Panc1 (cell line): ENCODE data around the gene ADCY9. TPM values are rescaled to one million over a fixed set of nuclear protein-coding genes. Genes with fewer than 3 reads are reported as not detected.
"Not testable (repeated sequence)": the region's sequence is repeated elsewhere in the genome, so short reads cannot be mapped to it uniquely, and the experiment has no call there.

ENCODE experiments used
- ATAC-seq: fragments of 200-7000 bp; cut with Tn5 transposase; 2 replicates; pipeline ENCODE4 v1.9.1; 2020; ENCODE audit warnings: mild to moderate bottlenecking, moderate library complexity
- BruUV-seq: library from RNA; stranded (reverse); fragments of 400-500 nt; replicated peaks from 2 replicates; lab custom pipeline; 2021; lab: Mats Ljungman, UMichigan
- CTCF ChIA-PET: fragments of 300-600 bp; sonication (Branson Sonifier 250); formaldehyde crosslinking; loops from one replicate; lab custom pipeline; 2022; ENCODE audit warnings: antibody characterized with exemption; lab: Charles Lee
- POLR2A ChIA-PET: fragments of 300-600 bp; sonication (Branson Sonifier 250); formaldehyde crosslinking; loops from one replicate; lab custom pipeline; 2022; ENCODE audit warnings: antibody characterized with exemption; lab: Charles Lee
- DNase-seq: peaks from one replicate; pipeline ENCODE4 v3.0.0-alpha.2; 2010; ENCODE audit warnings: low read depth, low spot score
- H3K27ac ChIP-seq: 2 replicates; pipeline ENCODE4 v1.5.1; 2011; ENCODE audit warnings: mild to moderate bottlenecking, low read length, inconsistent platforms
- H3K27me3 ChIP-seq: fragments of 200-500 bp; sonication (Bioruptor generic); 2 replicates; pipeline ENCODE4 v1.6.0; 2014; ENCODE audit warnings: low read length, inconsistent platforms; ENCODE audit not compliant: control insufficient read depth, insufficient read depth
- H3K36me3 ChIP-seq: fragments of 200-500 bp; sonication (Bioruptor generic); 2 replicates; pipeline ENCODE4 v1.5.1; 2014; ENCODE audit warnings: inconsistent platforms, mild to moderate bottlenecking, low read length, moderate library complexity; ENCODE audit not compliant: control insufficient read depth, insufficient read depth
- H3K4me1 ChIP-seq: 2 replicates; pipeline ENCODE4 v1.5.1; 2011; ENCODE audit warnings: inconsistent platforms, mild to moderate bottlenecking, low read length, moderate library complexity; ENCODE audit not compliant: control insufficient read depth, insufficient read depth
- H3K4me3 ChIP-seq, 2 experiments: 2 replicates each; pipeline ENCODE4 v1.5.1; 2011 to 2012; ENCODE audit warnings: low read depth in 2 of 2, low read length in 2 of 2, mild to moderate bottlenecking in 2 of 2, inconsistent platforms in 1 of 2, moderate library complexity in 1 of 2
- H3K9me3 ChIP-seq: fragments of 200-500 bp; sonication (Bioruptor generic); 2 replicates; pipeline ENCODE4 v1.5.1; 2014; ENCODE audit warnings: low read depth, mild to moderate bottlenecking, inconsistent platforms, low read length, moderate library complexity; ENCODE audit not compliant: control insufficient read depth, insufficient read depth
- POLR2AphosphoS5 ChIP-seq: IDR thresholded peaks from 2 replicates; pipeline ENCODE4 v1.6.1; 2012; ENCODE audit warnings: mild to moderate bottlenecking, low read depth, low read length, moderate library complexity
- SIN3A ChIP-seq: IDR thresholded peaks from 2 replicates; pipeline ENCODE4 v1.6.1; 2012; ENCODE audit warnings: low read depth, mild to moderate bottlenecking, low read length, moderate library complexity, borderline replicate concordance; ENCODE audit not compliant: insufficient read depth
- TCF7L2 ChIP-seq: IDR thresholded peaks from 2 replicates; pipeline ENCODE4 v1.6.1; 2011; ENCODE audit warnings: mild to moderate bottlenecking, low read depth, low read length, inconsistent platforms
- in situ Hi-C: cut with HindIII; loops from 2 replicates; pipeline ENCODE4 v1.10.0; 2016; ENCODE audit warnings: low sequenced_read_pairs, low pct_unique_long_range_greater_than_20kb
- intact Hi-C: fragments of 100-400 bp; cut with micrococcal nuclease; formaldehyde crosslinking; loops from one replicate; pipeline ENCODE4 v1.10.0; 2022; ENCODE audit not compliant: unreplicated experiment
- total RNA-seq: library from RNA; stranded (reverse); gene quantifications from one replicate; pipeline ENCODE4 v1.2.1, GENCODE V29; 2021; ENCODE audit not compliant: unreplicated experiment
- TF ChIP-seq, protein P1 (sequence below): fragments of 450-650 bp; IDR thresholded peaks from 2 replicates; pipeline ENCODE4 v1.5.1; 2017; ENCODE audit warnings: mild to moderate bottlenecking
- TF ChIP-seq, protein P2 (sequence below), 2 experiments: IDR thresholded peaks; 2 replicates each; pipeline ENCODE4 v1.6.1; 2011 to 2012; ENCODE audit warnings: low read depth in 2 of 2, control low read depth in 1 of 2, low read length in 1 of 2, mild to moderate bottlenecking in 1 of 2, moderate library complexity in 1 of 2; ENCODE audit not compliant: insufficient read depth in 1 of 2

The ADCY9 gene
- total RNA-seq, 1 experiment from 2014 or later, result 29.8 TPM

DNA sequence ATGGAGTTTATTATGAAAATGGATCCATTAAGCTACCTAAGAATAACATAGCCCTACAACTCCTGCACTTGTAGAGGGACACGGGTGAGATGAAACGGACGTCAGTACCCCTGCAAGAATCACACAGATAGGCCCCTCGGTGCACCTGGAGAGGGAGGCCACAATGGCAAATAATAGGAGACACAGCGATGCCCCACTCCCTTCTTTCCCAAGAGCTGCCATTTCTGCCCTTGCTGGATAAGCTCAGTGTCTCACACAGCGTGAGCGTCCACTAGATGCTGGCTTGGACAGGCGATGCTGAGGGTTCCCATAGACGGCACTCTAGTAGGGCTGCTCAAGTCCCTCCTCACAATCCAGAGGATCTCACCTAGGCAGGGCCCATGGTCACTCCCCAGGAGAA is 67.8 kb downstream of the ADCY9 start:
- H3K4me1 ChIP-seq, result peaks cover 28% of the 10 kb centered on the region
- CTCF ChIA-PET, result no interaction called here
- no peaks in the 10 kb centered on the region for H3K27me3 ChIP-seq
- POLR2A ChIA-PET, result no interaction called here
- intact Hi-C loops (no loop called here), in situ Hi-C loops (no loop called here)
- H3K4me3 ChIP-seq, result no peak overlapping the region
- no peaks in the 10 kb centered on the region for H3K36me3 ChIP-seq
- H3K27ac ChIP-seq, result no peak overlapping the region
- no peaks in the 10 kb centered on the region for H3K9me3 ChIP-seq
- TF ChIP-seq, protein P1, sequence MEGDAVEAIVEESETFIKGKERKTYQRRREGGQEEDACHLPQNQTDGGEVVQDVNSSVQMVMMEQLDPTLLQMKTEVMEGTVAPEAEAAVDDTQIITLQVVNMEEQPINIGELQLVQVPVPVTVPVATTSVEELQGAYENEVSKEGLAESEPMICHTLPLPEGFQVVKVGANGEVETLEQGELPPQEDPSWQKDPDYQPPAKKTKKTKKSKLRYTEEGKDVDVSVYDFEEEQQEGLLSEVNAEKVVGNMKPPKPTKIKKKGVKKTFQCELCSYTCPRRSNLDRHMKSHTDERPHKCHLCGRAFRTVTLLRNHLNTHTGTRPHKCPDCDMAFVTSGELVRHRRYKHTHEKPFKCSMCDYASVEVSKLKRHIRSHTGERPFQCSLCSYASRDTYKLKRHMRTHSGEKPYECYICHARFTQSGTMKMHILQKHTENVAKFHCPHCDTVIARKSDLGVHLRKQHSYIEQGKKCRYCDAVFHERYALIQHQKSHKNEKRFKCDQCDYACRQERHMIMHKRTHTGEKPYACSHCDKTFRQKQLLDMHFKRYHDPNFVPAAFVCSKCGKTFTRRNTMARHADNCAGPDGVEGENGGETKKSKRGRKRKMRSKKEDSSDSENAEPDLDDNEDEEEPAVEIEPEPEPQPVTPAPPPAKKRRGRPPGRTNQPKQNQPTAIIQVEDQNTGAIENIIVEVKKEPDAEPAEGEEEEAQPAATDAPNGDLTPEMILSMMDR, result no peak
- TF ChIP-seq SIN3A, result no peak
- TF ChIP-seq, protein P2, sequence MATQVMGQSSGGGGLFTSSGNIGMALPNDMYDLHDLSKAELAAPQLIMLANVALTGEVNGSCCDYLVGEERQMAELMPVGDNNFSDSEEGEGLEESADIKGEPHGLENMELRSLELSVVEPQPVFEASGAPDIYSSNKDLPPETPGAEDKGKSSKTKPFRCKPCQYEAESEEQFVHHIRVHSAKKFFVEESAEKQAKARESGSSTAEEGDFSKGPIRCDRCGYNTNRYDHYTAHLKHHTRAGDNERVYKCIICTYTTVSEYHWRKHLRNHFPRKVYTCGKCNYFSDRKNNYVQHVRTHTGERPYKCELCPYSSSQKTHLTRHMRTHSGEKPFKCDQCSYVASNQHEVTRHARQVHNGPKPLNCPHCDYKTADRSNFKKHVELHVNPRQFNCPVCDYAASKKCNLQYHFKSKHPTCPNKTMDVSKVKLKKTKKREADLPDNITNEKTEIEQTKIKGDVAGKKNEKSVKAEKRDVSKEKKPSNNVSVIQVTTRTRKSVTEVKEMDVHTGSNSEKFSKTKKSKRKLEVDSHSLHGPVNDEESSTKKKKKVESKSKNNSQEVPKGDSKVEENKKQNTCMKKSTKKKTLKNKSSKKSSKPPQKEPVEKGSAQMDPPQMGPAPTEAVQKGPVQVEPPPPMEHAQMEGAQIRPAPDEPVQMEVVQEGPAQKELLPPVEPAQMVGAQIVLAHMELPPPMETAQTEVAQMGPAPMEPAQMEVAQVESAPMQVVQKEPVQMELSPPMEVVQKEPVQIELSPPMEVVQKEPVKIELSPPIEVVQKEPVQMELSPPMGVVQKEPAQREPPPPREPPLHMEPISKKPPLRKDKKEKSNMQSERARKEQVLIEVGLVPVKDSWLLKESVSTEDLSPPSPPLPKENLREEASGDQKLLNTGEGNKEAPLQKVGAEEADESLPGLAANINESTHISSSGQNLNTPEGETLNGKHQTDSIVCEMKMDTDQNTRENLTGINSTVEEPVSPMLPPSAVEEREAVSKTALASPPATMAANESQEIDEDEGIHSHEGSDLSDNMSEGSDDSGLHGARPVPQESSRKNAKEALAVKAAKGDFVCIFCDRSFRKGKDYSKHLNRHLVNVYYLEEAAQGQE (IDR thresholded peaks at IDR 0.05; ENCODE audit: insufficient read depth in 1 of 2, low read depth in 2 of 2, low read length in 1 of 2), result no peak
- TF ChIP-seq TCF7L2, result no peak
- no peak for TF ChIP-seq POLR2AphosphoS5
- BruUV-seq, result no TSS peak
- ATAC-seq, result no peak
- no peak for DNase-seq

DNA sequence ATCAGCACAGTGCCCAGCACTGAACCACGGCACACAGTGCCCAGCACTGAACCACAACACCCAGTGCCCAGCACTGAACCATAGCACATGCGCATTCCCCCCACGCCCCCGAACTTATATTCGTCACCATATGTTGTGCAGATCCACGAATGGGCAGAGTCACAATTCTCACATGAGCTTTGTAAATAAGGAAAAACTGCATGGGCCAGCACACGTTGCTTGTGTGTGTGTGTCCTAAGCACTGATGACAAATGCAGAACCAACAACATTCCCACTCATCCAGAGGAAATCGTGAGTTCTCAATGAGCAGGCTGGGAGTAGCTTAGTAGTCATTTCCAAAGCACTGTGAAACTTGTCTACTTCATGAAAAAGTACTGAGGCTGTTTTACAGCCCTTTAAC is 70.0 kb downstream of the ADCY9 start:
- no peak for DNase-seq
- Histone ChIP-seq H3K4me1 (peaks cover 9% of the 10 kb centered on the region; the same call in 1 of the 2 replicates), H3K27me3 (no peaks in the 10 kb centered on the region), H3K4me3 (no peak overlapping the region), H3K9me3 (no peaks in the 10 kb centered on the region), H3K36me3 (no peaks in the 10 kb centered on the region), H3K27ac (no peak overlapping the region)
- intact Hi-C loops (no loop called here), in situ Hi-C loops (no loop called here)
- ChIA-PET POLR2A (interaction anchor here (0.9 kb wide), 1 partner anchor 16 kb away, joined by 3 read pairs; no protein-coding TSS in a partner anchor), CTCF (no interaction called here)
- BruUV-seq, result no TSS peak
- no peak for ATAC-seq
- TF ChIP-seq TCF7L2, result no peak
- TF ChIP-seq, protein P2 (IDR thresholded peaks at IDR 0.05; ENCODE audit: insufficient read depth in 1 of 2, low read depth in 2 of 2, low read length in 1 of 2), result no peak
- TF ChIP-seq POLR2AphosphoS5, result no peak
- no peak for TF ChIP-seq SIN3A
- TF ChIP-seq, protein P1, result no peak

DNA sequence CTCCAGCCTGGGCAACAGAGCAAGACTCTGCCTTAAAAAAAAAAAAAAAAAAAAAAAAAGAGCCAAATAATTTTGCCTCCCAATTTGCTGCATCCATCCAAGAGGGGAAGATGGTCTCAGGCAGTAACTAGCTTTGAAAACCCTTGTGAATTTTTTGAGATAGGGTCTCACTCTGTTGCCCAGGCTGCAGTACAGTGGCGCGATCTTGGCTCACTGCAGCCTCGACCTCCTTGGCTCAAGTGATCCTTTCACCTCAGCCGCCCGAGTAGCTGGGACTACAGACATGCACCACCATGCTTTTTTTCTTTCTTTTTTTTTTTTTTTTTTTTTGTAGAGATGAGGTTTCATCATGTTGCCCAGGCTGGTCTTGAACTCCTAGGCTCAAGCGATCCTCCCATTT is 70.7 kb downstream of the ADCY9 start:
- ATAC-seq, H3K36me3 ChIP-seq, H3K27me3 ChIP-seq, H3K4me3 ChIP-seq, POLR2A ChIA-PET, BruUV-seq, DNase-seq, H3K27ac ChIP-seq, in situ Hi-C loops, H3K4me1 ChIP-seq, intact Hi-C loops, H3K9me3 ChIP-seq: not testable (repeated sequence)
- CTCF ChIA-PET, result interaction anchor here (0.6 kb wide), 1 partner anchor 62 kb away, joined by 6 read pairs; no protein-coding TSS in a partner anchor
